HG02852 (cell line): ENCODE measurements around the gene CPSF3.

Experiments used
- ATAC-seq: cut with Tn5 transposase; IDR thresholded peaks from one replicate; pipeline ENCODE4 v1.9.1; 2021; ENCODE audit warnings: mild to moderate bottlenecking, moderate library complexity; ENCODE audit not compliant: unreplicated experiment

The CPSF3 gene

DNA sequence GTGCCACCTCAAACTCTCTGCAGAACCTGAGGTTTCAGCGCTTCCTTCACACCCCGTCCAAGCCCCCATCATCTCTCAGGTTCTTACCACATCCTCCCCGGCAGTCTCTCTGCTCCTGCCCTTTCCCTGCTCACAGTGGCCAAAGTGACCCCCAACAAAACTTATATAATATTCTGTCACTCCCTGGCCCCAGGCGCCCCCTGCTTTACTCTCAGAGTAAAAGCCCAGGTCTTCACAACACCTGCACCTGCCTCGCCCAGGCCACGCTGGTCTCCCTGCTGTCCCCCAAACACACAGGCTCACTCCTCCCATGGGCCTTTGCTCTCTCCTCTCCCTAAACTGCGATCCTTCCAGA, 6.5 kb upstream of the CPSF3 start:
- no peak for ATAC-seq

DNA sequence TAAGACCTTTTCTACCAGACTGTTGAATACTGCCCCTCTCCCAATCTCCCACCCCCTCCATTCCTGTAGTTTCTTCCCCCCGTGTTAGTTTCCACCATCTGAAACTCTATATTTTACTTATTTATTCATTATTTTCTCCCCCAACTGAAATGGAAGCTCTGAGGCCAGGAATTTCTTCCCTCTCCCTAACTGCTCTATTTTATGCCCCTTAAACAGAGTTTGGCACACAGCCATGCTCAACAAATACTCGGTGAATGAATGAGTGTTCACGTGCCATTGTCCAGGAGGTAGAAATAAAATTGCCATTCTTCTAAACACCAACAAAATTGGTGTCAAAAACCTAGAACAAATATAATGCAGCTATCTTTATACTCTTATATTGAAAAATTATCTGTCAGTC, 5.7 kb upstream of the CPSF3 start:
- no peak for ATAC-seq

DNA sequence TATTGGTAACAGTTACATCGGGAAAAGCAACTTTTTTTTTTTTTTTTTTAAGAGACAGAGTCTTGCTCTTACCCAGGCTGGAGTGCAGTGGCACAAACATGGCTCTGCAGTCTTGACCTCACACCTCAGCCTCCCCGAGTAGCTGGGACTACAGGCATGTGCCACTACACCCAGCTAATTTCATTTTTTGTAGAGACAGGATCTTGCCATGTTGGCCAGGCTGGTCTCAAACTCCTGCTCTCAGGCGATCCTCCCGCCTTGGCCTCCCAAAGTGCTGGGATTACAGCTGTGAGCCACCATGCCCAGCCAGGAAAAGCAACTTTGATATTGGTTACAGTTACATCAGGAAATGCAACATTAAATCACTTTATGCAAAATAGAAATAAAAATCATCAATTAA, 4.7 kb upstream of the CPSF3 start:
- ATAC-seq, result no peak

DNA sequence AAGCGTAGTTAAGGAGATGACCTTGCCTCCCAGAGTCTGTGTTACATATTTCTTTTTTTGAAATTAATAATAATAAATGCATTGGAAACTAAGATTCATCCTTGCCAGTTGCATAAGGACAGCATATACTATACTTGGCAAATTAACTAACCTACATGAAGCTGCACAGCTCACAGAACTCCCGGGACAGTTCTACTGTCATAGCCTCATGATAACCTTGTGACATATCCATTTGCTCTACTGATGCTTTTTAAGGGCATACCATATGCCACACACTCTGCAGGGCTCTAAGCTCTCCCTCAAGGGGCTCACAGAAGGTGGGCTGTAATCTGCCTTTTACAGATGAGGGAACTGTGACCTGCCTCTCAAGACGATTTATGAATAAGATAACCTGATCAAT, 3.9 kb upstream of the CPSF3 start:
- ATAC-seq, result no peak

DNA sequence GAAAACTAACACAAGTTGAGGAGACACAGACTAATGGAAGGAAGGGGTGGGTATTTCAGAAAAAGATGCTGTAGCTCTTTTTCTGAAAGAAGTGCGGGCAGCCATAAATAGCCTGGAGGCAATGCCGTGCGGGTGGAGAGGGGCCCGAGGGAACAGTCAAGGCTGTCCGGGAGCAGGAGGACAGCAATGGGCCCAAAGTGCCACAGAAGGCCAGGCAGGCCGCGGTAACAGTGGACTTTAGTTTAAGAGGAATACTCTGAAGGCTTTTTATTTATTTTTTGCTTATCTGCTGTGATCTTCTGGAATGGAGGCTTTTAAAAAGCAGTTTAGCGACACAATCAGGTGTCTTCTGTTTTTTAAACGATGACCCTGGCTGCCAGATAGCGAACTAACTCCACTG, 3.0 kb upstream of the CPSF3 start:
- no peak for ATAC-seq

DNA sequence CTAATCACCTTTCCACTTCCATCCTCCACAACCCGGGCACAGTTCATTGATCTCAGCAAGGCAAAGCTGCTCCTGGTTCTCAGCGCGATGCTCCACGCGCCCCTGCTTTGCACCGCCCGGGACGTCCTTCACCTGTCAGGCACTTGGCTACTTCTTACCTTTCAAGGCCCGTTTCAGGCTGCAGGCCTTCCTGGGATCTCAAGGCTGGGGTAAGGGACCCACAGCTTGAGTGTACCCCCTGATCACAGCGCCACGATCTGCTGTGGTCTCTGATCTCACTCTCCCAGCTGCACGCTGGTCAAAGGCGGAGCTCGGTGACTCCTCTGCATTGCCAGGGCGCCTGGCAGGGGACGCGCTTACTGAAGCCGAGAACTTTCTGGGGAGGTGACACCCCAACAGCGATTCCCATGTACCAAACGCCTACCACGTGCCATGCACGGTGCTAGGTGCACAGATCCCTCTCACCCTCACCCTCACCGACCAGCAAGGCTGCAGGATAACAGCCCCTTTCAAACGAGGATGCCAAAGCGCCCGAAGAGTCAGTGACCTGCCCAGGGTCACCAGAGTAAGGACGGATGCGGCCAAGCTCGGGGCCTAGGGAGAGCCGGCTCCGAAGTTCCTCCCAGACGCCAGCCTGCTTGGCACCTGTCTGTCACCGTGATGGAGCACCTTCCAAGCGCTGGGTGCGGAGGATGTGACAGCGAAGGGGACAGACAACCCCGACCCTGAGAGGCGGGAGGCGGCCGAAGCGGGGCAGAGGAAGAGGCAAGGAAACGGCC, 944 bp upstream of the CPSF3 start:
- peak; percentile 34 for ATAC-seq

DNA sequence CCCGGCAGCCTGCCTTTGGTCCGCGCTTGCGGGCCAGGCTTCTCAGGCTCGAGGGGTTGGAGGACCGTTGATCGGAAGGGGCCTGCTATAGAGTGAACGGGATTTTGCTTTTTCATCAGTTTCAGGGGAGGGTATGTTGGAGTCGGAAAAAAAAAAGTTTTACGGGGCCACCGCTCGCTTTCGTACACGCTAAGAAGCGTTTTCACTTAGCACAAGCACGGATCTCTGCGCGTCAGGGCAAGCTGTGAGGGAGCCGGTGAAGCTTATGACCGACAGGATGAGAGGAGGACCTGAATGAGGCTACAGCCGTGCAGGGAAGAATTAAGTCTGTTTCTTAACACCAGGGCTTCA, 443 bp downstream of the CPSF3 start:
- peak; percentile 9 for ATAC-seq

DNA sequence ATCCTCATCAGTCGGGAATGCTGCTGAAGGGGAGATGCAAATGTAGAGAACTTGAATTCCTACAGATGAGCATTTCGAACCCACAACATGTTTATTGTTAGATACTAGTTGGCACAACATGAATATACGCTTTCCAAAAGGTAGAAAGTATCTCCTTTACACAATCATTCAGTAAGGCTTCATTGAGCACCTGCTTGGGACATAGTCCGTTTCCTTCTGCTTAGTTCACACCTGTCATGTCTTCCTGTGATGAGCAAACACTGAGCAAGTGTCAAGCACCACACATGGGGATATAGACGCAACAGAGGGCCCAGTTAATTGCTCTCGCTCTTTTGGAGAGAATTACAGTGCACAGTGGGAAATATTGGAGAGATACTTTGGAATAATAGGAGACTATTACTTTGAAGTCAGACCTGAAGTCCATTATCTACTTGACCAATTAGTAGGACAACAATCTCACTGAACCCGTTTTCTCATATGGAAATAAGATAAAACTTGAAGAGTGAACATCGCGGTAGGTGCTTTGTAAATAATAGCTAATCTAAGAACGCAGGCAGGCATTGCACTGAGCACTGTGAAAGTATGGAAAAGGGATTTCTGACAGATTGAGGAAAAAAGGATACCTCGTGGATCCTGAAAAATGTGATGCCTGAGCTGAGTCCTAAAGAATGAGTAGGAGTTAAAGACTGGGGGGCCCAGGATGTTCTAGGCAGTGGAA, 1.2 kb downstream of the CPSF3 start:
- no peak for ATAC-seq

DNA sequence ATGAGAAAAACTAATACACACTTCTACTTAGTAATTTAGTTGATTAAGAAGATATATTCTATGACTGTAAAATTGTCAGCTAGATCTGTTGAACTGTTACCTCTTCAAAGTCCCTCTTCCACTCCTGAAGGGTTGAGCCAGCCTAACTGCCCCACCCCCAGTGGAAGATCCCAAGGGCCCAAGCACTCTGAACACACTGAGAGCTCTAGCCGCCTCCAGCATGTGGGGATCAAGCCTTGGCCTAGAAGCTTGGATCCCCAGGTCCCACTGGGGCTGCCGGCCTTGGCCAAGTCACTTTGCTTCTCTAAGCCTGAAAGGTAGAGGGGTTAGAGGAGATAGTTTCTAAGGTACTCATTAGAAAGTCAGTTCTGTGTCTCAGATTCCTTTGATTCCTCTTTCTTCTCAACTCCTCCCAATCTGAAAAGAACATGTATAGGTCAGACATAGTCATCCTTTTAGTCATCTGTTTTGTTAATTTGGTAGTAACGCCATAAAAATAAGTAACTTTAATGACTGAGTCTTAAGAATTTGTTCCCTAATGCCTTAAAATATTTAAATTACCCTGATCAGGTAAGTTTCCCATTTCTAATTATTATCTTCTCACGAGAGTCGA, 5.6 kb downstream of the CPSF3 start:
- ATAC-seq, result no peak

DNA sequence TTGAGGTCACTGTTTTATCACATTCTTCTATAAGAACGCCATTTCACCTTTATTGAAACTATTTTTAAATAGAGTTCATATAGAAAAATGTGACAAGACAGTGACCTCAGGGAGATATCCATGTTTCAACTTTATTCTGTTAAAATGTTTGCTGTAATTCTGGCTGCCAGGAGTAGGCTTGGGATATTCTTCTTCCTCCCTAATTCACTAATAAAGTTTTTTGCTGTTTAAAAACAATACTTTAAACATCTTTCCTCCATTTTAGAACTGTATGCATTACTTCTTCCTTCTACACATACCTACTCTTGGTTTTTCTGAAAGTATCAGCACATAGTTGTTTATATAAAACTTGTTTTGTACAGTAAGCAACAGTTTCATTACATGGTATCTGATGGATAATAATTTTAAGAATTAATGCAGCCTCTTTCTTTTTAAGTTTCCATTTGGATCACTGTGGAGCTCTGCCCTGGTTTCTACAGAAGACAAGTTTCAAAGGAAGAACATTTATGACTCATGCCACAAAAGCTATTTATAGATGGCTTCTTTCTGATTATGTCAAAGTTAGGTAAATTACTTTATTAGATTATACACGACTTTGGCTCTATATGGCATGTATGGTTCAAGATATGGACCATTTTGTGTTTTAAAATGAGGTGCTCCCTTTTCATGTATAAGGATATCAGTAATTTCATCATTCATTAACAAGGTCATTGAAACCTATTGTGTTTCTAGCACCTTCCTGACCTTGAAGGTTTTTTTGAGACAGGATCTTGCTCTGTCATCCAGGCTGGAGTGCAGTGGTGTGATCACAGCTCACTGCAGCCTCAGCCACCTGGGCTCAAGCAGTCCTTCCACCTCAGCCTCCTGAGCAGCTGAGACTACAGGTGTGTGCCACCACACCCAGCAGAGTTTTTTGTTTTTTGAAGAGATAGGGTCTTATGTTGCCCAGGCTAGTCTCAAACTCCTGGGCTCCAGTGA, 7.2 kb downstream of the CPSF3 start:
- ATAC-seq, result no peak

DNA sequence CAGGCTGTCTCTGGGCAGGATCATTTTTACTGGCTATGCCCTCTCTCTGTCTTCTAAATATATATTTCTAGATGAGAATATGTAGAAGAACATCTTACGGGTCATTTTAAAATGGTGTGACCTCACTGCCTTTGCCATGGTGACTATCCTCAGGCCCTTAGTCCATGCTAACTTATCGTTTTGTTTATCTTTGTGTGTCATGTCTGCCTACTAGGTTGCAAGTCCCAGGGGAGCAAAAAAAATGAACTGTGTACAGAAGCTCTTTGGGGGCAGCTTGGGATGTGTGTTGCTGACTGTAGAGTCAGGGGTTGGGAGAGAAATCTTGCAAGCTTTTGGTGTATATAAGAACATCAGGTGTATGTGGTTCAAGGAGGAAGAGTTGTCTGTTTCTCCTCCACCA, 11.0 kb downstream of the CPSF3 start:
- ATAC-seq, result no peak

DNA sequence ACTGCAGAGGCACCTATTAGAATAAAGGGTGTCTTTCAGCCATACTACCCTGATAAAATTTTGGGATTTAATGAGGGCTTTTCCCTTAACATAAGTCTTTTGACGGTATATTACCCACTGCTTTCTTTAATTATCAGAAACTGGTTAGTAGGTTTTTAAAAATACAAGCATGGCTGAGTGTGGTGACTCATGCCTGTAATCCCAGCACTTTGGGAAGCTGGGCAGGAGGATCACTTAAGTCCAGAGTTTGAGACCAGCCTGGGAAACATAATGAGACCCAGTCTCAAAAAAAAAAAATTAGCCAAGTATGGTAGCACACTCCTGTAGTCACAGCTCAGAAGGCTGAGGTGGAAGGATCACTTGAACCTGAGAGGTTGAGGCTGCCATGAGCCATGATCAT, 16.1 kb downstream of the CPSF3 start:
- ATAC-seq, result no peak

DNA sequence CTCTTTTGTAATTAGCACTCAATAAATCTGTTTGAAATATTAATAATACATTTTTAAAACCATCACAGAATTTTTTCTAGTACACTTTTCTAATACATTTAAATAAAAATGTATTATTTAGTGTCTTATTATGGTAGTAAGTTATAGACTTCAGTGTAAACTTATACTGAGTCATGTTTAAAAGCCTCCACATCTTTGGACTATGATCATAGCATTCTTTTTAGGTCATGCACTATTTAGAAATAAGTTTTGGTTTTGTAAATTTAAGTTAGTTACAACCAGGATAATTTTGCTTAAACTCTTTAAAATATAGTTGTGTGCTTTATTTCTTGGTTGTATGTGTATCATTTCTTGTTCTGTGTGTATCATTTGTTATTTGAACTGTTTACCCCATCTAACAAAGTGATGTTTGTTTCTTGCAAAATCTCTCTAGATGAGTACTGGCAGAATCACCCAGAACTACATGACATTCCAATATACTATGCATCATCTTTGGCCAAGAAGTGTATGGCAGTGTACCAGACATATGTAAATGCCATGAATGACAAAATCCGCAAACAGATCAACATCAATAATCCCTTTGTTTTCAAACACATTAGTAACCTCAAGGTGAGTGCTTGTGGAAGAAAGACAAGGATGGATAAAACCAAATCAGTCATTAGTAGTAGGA, 16.7 kb downstream of the CPSF3 start:
- ATAC-seq, result no peak

DNA sequence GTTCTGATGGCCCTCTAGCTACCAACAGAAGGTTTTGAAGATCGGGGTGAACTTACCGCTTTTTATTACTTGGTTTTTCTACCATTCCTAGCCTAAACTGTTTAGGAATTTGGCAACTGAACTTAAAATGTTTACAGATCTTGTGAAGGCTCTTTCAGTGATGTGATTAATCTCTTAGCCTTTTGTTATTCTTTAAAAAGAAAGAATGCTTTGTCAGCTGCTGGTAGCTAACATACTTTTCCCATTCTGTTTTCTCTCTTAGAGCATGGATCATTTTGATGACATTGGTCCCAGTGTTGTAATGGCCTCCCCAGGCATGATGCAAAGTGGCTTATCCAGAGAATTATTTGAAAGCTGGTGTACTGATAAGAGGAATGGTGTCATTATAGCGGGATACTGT, 18.1 kb downstream of the CPSF3 start:
- ATAC-seq, result no peak

DNA sequence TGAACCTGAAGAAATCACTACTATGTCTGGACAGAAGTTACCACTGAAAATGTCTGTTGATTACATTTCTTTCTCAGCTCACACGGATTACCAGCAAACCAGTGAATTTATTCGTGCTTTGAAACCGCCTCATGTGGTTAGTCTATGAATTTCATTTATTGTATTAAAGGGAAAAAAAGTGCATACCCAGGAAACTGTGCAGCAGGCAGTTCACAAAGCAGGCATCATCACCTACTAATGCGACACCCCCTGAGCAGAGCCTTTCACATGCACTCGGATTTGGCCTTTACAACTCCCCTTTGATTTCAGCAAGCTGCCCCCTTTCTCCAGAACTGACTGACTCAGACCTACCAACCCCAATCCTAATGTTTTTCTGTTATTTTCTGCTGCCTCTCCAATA, 20.1 kb downstream of the CPSF3 start:
- no peak for ATAC-seq

DNA sequence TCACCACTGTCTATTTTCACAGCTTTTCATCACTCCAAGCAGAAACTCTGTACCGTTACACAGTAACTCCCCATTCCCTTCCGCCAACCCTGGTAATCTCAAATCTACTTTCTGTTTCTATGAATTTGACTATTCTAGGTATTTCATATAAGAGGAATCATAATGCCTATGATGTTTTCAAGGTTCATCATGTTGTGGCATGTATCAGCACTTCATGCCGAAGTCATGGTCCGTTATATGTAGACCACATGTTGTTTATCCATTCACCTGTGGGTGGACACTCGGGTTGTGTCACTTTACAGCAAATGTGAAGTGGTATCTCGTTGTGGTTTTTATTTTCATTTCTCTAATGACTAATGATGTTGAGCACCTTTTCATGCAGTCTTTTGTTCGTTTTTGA, 21.6 kb downstream of the CPSF3 start:
- ATAC-seq, result no peak

DNA sequence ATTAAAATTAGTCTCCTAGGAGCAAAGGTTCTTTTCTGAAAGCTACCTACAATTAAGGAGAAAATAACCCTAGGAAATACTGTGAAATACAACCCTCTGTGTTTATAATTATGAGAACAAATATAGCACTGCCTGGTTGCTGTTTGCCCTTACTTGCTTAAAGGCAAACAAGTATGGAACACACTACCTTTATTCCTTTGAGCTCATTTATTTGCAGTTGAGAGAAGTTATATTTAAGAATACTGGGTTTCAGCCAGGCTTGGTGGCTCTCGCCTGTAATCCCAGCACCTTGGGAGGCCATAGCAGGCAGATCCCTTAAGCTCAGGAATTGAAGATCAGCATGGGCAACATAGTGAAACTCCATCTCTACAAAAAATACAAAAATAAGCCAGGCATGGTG, 27.8 kb downstream of the CPSF3 start:
- ATAC-seq, result no peak

DNA sequence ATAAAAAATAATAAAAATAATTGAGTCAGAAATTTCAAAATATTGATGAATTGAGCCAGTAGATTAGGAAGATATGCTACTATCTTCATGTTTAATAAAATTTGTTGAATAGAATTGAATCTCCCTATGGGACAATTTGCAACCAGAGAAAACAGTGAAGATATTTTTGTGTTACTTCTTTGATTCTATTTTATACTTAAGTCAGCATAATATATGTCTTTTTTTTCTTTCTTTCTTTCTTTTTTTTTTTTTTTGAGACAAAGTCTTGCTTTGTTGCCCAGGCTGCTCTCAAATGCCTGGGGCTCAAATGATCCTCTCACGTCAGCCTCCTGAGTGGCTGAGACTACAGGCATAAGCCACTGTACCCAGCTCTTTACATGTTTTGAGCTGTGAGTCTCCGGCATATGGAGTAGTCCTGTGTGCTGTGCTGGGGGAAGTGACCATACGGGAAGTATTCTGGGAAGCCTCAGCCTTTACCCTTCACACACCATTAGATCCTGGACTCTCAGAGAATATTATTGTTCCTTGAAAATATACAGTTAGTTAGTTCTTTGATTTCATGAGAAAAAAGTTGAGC, 37.1 kb downstream of the CPSF3 start:
- ATAC-seq, result no peak

DNA sequence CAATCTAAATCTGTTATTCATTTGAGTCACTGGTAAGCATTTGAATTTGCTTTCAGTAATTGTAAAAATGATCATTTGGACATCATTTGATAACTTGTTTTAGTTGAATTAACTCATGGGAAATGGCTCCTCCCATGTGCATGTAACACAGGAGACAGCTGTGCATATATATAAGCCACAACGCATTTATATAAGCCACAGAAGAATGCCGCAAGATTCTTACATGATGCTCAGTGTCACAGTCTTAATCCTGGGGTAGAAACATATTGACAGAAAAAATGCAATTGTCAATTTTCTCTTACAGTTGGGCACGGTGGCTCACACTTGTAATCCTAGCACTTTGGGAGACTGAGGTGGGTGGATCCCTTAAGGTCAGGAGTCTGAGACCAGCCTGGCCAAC, 37.6 kb downstream of the CPSF3 start:
- ATAC-seq, result no peak

DNA sequence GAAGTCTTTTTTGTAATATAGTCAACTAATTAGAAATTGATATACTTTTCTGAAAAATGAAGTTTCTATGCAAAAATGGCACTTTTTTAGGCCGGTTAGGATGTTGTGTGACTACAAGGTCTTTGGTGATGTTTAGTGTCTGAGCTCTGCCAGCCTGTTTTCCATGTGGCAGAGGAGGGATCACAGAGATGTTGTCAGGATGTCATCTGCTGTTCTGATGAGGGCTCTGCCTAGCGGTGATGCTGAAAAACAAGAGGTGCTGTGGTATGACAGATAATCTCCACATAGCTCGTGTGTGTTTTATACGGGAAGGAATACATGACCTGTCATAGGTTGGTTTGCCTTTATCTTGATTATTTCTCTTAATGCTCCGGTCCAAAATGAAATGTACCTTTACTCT, 38.9 kb downstream of the CPSF3 start:
- no peak for ATAC-seq
